Colonic mucosa (tissue), 4 donors: ENCODE data around the gene LTB4R. TPM values are rescaled to one million over a fixed set of nuclear protein-coding genes. Genes with fewer than 3 reads are reported as not detected.
A peak's percentile ranks its signal among the peaks of the same experiment; 100 is the strongest.

Experiments used
- DNase-seq: peaks from one replicate; pipeline ENCODE4 v3.0.0-alpha.2; 2020
- H3K27ac ChIP-seq: fragments of 200-600 bp; one replicate; pipeline ENCODE4 v1.8.0; 2021
- H3K27me3 ChIP-seq: fragments of 200-600 bp; one replicate; pipeline ENCODE4 v1.8.0; 2021
- H3K36me3 ChIP-seq: fragments of 200-600 bp; one replicate; pipeline ENCODE4 v1.8.0; 2021
- H3K4me1 ChIP-seq: fragments of 200-600 bp; one replicate; pipeline ENCODE4 v1.8.0; 2021; ENCODE audit warnings: mild to moderate bottlenecking
- H3K4me3 ChIP-seq: fragments of 200-600 bp; one replicate; pipeline ENCODE4 v1.8.0; 2021
- H3K9ac ChIP-seq, 2 donors: one replicate each; pipeline ENCODE4 v1.7.0; 2013; ENCODE audit warnings: control low read depth in 2 of 2, low read depth in 2 of 2, low read length in 2 of 2
- H3K9me3 ChIP-seq: fragments of 200-600 bp; one replicate; pipeline ENCODE4 v1.8.0; 2021
- intact Hi-C: fragments of 100-400 bp; cut with DNase I; formaldehyde crosslinking; loops from one replicate; pipeline ENCODE4 v1.14.1; 2022
- total RNA-seq, 2 donors: library from RNA; stranded (reverse); fragmentation: NEBNext Ultra II Directional in 1 of 2; extraction: Animal tissue kit (Norgen Biotek cat#: 25700) in 1 of 2; gene quantifications; one replicate each; pipeline ENCODE4 v1.2.1, GENCODE V29; 2021
- TF ChIP-seq, protein P1 (sequence below): fragments of 200-600 bp; IDR thresholded peaks from one replicate; pipeline ENCODE4 v1.8.0; 2022; ENCODE audit warnings: antibody characterized with exemption, mild to moderate bottlenecking
- donor health status: healthy.
- donor health status: DM: no; HTN: no; CAD: no.
- donor health status: DM: no; HTN: no; CAD: no.

The LTB4R gene
- total RNA-seq, 2 donors from 2014 or later: 1.5 to 4.0 TPM

DNA sequence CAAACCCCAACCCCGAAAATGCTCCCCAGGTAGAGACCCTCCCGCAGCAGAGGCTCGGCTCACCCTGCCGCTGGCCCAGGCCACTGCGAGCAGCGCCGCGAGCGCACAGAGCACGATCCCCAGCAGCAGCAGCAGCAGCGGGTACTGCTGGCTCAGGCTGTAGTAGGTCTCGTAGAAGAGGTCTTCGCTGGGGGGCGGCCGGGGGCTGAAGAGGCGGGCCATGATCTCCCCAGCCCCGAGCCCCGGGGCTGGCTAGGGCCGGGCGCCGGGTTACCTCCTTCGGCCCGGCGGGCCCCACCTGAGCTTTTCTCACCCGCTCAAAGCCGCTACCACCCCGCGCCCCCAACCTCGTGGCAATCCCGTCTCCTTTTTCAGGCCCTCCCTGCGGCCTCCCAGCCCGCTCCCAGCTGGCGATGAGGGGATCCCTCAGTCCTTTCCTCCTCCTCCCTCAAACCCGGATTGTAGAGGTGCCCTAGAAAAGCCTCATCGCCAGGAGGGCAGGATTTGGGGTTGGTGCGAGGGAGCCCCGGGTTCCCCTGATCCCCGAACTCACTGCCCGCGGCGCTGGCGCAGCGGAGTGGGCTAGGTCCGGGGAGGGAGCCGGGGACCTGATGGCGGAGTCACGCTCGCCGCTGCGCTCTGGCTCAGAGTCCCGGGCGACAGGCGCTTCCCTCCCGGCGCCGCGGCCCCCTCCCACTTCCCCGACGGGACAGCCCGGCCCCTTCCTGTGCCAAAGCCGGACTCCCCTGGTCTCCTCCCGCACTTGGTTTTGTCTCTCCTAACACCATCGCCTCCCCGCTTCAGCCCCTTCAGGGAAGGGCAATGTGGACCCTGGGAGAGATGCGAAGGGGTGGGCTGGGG, 23.4 kb downstream of the LTB4R start, which contains the start of gene ADCY4:
Gene ADCY4 (minus strand): TSS at position 641 of the 861 bp plus-strand sequence. CDS start 419 bp downstream, at position 222.
- peak within 1 kb of the TSS; percentile 12 to 57 for H3K9ac ChIP-seq
- peak; percentile 35 for DNase-seq
- TF ChIP-seq, protein P1, sequence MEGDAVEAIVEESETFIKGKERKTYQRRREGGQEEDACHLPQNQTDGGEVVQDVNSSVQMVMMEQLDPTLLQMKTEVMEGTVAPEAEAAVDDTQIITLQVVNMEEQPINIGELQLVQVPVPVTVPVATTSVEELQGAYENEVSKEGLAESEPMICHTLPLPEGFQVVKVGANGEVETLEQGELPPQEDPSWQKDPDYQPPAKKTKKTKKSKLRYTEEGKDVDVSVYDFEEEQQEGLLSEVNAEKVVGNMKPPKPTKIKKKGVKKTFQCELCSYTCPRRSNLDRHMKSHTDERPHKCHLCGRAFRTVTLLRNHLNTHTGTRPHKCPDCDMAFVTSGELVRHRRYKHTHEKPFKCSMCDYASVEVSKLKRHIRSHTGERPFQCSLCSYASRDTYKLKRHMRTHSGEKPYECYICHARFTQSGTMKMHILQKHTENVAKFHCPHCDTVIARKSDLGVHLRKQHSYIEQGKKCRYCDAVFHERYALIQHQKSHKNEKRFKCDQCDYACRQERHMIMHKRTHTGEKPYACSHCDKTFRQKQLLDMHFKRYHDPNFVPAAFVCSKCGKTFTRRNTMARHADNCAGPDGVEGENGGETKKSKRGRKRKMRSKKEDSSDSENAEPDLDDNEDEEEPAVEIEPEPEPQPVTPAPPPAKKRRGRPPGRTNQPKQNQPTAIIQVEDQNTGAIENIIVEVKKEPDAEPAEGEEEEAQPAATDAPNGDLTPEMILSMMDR: no peak
- H3K4me1 ChIP-seq: peaks cover 21% of the 10 kb centered on the region
- intact Hi-C loops: loop anchor here (5.0 kb wide), 1 partner anchor 33 kb away; the partner anchor contains the start of gene NFATC4
- peaks cover 10% of the 10 kb centered on the region for H3K27me3 ChIP-seq
- H3K36me3 ChIP-seq: no peaks in the 10 kb centered on the region
- H3K4me3 ChIP-seq: peak within 1 kb of the TSS; percentile 28
- peak within 1 kb of the TSS; percentile 12 for H3K27ac ChIP-seq
- H3K9me3 ChIP-seq: no peaks in the 10 kb centered on the region

DNA sequence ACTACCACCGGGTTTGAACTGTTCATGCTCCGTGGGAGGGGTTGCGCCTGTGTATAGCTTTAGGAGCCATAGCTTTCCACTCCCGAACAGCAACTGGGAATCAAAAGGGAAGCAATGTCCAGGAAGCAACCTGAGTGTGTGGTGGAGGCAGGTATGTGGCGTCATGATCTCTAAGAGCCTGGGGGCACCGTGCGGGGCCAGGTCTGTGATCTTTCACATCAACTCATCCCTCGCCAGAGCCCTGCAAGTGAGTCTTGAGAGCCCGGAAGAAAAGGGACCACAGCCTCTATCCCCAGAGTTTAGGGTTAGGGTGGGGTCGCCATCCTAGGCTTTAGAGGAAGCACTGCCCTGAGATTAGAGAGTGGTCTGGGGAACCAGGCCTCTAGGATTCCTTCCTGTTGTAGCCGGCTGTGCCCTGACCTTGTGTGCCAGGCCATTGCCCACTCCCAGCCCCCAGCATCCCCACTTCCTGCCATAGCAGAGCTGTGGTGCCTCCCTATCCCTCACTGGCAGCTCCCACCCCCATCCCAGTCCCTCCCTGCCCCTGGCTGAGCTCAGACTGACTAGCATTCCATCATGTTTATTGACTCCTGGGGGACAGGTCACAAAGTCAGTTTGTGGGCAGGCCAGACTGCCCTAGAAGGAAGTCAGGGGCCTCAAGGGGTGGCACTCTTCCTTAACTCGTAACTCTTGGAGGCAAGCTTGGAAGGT, 24.3 kb downstream of the LTB4R start:
- H3K4me1 ChIP-seq: peaks cover 21% of the 10 kb centered on the region
- no peaks in the 10 kb centered on the region for H3K9me3 ChIP-seq
- TF ChIP-seq, protein P1: no peak
- H3K9ac ChIP-seq: peak overlapping the region in 1 of 2 donors; percentile 12
- peaks cover 10% of the 10 kb centered on the region for H3K27me3 ChIP-seq
- H3K4me3 ChIP-seq: no peak overlapping the region
- H3K36me3 ChIP-seq: no peaks in the 10 kb centered on the region
- peak; percentile 20 for DNase-seq
- no peak overlapping the region for H3K27ac ChIP-seq
- intact Hi-C loops: no loop called here

- intact Hi-C loops: no loop called here
- Histone ChIP-seq H3K9ac (no peak overlapping the region), H3K9me3 (no peaks in the 10 kb centered on the region), H3K4me1 (peaks cover 20% of the 10 kb centered on the region), H3K4me3 (no peak overlapping the region), H3K27me3 (peaks cover 10% of the 10 kb centered on the region), H3K36me3 (no peaks in the 10 kb centered on the region), H3K27ac (no peak overlapping the region)
- TF ChIP-seq, protein P1: no peak
- no peak for DNase-seq
These were observed 26.0 kb downstream of the LTB4R start for GRCh38 chr14:24337144-24337823.

- no peak overlapping the region for H3K27ac ChIP-seq
- TF ChIP-seq, protein P1: no peak
- peaks cover 15% of the 10 kb centered on the region for H3K4me1 ChIP-seq
- no peak overlapping the region for H3K4me3 ChIP-seq
- peaks cover 10% of the 10 kb centered on the region for H3K27me3 ChIP-seq
- no peak for DNase-seq
- no peaks in the 10 kb centered on the region for H3K9me3 ChIP-seq
- intact Hi-C loops: no loop called here
- H3K36me3 ChIP-seq: no peaks in the 10 kb centered on the region
- no peak overlapping the region for H3K9ac ChIP-seq
These were observed 26.5 kb downstream of the LTB4R start for GRCh38 chr14:24337824-24338175.

DNA sequence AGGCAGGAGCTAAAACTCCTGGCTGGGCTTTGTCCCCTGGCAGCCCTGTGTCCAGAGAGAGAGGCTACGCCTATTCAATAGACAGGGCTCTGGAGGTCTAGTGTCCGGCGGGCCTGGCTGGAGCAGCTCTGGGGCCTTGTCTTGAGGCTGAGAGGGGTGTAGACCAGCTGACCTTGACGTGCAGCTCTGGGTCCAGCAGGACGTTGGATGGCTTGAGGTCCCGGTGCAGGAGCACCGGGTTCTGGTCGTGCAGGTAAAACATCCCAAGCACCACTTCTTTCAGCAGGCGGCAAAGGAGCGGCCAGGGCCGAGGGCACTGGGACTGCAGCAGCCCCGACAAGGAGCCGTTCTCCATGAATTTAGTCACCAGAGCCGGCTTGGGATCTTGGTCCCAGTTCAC, 27.5 kb downstream of the LTB4R start:
- intact Hi-C loops: no loop called here
- Histone ChIP-seq H3K9me3 (no peaks in the 10 kb centered on the region), H3K27ac (no peak overlapping the region), H3K9ac (peak overlapping the region; percentile 66 to 95), H3K4me1 (peaks cover 15% of the 10 kb centered on the region), H3K27me3 (peaks cover 10% of the 10 kb centered on the region), H3K4me3 (peak overlapping the region; percentile 66), H3K36me3 (no peaks in the 10 kb centered on the region)
- TF ChIP-seq, protein P1: no peak
- no peak for DNase-seq
